Mammary epithelial cell (primary cell): ENCODE results near the gene ARHGEF2.

Experiments
- EZH2 ChIP-seq: IDR thresholded peaks from 2 replicates; pipeline ENCODE4 v1.6.1; 2012; ENCODE audit warnings: low read length, inconsistent platforms, borderline replicate concordance
- TF ChIP-seq, protein P1 (sequence below), 2 donors: IDR thresholded peaks in 1 of 2; conservative IDR thresholded peaks in 1 of 2; 2 replicates each; pipeline ENCODE4 v1.5.1; 2011 to 2012; ENCODE audit warnings: inconsistent platforms in 2 of 2, low read length in 2 of 2, mild to moderate bottlenecking in 2 of 2, control low read depth in 1 of 2, low read depth in 1 of 2; ENCODE audit not compliant: insufficient read depth in 1 of 2; ENCODE audit errors: extremely low read depth in 1 of 2

DNA sequence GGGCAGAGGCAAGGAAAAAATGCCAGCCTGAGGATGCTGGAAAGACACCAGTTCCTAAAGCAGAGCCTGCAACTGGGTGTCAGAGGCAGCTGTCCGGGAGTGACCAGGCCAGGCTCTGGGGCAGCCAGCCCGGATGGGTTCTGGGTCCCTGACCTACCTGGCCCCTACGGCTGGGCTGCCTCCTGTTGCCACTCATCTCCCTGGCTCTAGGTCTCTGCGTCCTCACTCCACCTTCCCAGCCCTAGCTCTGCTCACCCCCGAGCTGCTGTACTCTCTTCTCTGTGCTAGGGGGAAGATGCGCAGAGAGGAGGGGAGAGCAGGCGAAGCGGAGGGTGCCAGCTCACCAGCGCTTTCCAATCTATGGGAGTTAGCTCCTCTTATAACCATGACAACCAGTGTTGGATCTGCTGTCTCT, 9.0 kb downstream of the ARHGEF2 start:
- TF ChIP-seq, protein P1, sequence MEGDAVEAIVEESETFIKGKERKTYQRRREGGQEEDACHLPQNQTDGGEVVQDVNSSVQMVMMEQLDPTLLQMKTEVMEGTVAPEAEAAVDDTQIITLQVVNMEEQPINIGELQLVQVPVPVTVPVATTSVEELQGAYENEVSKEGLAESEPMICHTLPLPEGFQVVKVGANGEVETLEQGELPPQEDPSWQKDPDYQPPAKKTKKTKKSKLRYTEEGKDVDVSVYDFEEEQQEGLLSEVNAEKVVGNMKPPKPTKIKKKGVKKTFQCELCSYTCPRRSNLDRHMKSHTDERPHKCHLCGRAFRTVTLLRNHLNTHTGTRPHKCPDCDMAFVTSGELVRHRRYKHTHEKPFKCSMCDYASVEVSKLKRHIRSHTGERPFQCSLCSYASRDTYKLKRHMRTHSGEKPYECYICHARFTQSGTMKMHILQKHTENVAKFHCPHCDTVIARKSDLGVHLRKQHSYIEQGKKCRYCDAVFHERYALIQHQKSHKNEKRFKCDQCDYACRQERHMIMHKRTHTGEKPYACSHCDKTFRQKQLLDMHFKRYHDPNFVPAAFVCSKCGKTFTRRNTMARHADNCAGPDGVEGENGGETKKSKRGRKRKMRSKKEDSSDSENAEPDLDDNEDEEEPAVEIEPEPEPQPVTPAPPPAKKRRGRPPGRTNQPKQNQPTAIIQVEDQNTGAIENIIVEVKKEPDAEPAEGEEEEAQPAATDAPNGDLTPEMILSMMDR (conservative IDR thresholded peaks at IDR 0.05 in 1 of 2, IDR thresholded peaks at IDR 0.05 in 1 of 2; ENCODE audit: extremely low read depth in 1 of 2, insufficient read depth in 1 of 2, low read depth in 1 of 2, low read length in 2 of 2): no peak
- no peak for TF ChIP-seq EZH2
